H54 (cell line): ENCODE results near the gene SLC25A46.

Experiments used
- DNase-seq: peaks from one replicate; pipeline ENCODE4 v3.0.0; 2011; ENCODE audit warnings: low spot score, mixed read lengths; ENCODE audit not compliant: insufficient read length
- FAIRE-seq: peaks from 3 replicates; lab custom pipeline; 2011; peaks lifted over from hg19 to GRCh38; lab: Jason Lieb, UNC
- POLR2A ChIP-seq: IDR thresholded peaks from 2 replicates; pipeline ENCODE4 v1.6.1; 2011; ENCODE audit warnings: low read depth, mild to moderate bottlenecking, low read length

The SLC25A46 gene

GRCh38 chr5:110734101-110734500 is 4.7 kb upstream of the SLC25A46 start:
- DNase-seq = no peak
- TF ChIP-seq POLR2A = no peak
- FAIRE-seq = no peak

DNA sequence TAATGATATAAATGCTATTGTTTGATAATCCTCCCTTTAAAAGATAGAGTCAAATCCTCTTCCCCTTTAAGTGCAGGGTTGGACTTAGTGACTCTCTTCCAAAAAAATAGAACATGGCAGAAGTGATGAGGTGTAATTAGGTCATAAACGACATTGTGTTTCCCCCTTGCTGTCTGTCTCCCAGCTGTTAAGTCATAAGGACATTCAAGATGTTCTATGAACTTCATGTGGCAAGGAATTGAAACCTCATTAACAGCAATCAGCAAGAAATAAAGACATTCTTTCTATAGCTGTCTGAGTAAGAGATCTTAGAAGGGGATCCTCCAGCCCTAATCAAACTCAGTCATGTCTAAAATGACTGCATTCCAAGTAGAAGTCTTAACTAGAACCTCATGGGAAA is 3.3 kb upstream of the SLC25A46 start:
- FAIRE-seq (no peak), DNase-seq (no peak)
- no peak for TF ChIP-seq POLR2A

- FAIRE-seq (no peak), DNase-seq (no peak)
- no peak for TF ChIP-seq POLR2A
These were observed 2.1 kb upstream of the SLC25A46 start for GRCh38 chr5:110736753-110737152.

- DNase-seq (peak; percentile 25), FAIRE-seq (peak; percentile 15)
- no peak for TF ChIP-seq POLR2A
These were observed 350 bp upstream of the SLC25A46 start for GRCh38 chr5:110738503-110738811.

DNA sequence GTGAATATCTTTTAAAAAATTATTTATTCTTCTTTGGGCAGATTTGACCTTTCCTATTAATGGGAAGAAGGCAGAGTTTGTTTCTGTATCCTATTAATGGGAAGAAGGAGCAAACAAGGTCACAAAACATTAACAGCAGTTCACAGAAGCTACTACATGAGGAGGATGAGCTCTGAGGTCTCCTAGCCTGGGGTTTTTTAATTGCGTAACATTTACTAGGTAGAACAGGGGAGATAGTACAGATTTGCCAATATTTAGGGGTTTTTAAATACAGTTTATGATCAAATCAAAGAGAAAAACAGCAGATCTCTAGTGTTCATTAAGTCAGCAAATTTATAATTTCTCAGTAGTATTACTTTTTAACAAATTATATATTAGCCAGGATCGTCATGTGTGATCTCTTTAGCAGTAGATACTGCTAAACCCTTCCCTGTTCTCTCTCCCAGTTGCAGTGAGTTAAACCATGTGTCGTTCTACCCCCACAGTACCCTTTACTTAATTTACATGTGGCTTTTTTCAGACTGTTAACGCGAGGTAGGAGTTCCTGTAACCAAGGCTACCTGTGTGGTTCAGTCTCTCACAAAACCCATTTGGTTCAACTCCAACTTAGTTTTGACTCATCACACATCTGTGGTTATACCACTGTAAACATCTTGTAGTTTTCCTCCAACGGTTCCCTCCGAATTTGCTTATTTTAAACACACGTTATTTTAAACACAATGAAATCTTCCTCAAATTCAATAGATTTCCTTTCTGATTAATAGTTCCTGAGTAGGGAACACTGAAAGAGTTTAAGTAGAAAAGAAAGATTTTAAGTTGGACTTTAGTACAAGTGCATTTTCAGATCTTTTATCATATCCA is 13.3 kb downstream of the SLC25A46 start:
- DNase-seq (no peak), FAIRE-seq (no peak)
- TF ChIP-seq POLR2A = no peak

- no peak for DNase-seq
- no peak for FAIRE-seq
- no peak for TF ChIP-seq POLR2A
These were observed 14.1 kb downstream of the SLC25A46 start for GRCh38 chr5:110752953-110753352.

DNA sequence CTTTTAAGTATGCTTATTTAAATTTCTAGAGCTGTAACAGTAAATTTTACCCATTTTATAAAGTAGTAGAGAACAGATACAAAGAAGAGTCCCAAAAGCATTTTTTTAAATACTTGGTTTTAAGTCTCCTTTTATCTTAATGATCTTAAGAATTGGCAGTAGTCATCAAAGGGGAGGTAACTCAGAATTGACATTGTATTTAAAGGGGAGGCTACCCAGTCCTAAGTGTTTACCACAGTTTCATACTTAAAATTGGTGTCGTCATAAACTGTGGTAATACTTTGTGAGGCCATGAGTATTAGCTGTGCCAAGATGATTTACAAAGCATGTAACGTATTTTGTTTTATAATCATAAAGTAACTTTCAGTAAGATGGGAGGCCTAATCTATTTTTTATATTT is 14.8 kb downstream of the SLC25A46 start:
- FAIRE-seq (no peak), DNase-seq (no peak)
- no peak for TF ChIP-seq POLR2A

DNA sequence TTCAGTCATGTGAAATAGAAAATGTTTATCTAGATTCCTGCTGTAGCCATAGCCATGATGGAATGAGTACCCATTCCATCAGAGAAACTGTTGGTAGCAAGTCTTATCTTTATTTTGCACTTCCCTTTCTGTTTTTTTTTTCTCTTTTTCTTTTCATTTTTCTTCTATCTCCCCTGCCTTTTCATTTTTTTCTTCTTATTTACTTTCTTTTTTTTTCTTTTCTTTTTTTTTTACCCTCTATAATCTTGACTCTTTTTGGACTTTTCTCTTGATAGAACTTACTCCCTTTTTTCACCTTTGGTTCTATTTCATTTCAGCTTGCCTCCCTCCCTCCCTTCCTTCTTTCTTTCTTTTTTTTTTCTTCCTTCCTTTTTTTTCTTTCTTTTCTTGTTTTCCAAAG is 15.4 kb downstream of the SLC25A46 start:
- TF ChIP-seq POLR2A = no peak
- DNase-seq (no peak), FAIRE-seq (no peak)

DNA sequence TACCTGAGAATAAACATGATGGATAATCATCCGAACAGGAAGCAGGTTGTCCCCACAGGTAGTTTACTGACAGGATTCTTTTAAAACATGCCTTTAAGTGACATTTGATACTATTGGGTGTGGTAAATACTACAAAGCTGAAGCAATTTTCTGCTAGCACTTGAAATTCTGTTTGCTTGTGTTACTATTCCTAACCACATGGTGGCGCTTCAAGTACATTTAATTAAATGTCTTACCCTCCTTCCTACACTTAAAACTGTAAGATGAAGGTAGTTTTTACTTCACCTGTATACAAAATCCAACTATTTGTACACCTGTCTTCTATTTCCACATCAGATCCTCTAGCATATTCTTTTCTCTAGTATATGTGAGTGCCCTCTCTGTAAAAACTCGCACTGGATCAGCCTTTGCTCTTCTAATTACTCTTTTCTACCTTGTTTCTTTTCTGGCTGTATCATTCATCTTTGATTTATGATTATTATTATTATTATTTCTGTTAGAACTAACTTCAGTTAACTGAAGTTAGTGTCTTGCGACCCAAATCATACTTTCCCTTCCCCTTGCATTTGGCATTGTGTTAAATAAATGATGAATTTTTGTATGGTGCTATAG is 18.4 kb downstream of the SLC25A46 start:
- peak; percentile 50 for FAIRE-seq
- no peak for DNase-seq
- no peak for TF ChIP-seq POLR2A

DNA sequence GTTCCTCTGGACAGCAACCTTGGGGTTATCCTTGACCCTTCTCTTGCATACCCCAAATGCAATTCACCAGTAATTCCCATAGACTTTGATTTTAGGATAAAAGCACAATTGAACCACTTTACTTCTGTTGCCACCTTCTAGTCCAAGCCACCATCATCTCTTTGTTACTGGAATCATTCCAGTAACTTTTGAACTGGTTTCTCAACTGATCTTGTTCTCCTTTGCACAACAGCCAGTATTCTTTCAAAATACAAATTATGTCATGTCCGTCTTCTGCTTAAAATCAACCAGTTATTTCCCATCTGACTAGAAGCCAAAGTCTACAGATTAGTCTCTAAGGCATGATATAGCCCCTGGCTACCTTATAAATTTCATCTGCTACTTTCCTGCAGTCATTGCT is 21.4 kb downstream of the SLC25A46 start:
- DNase-seq (no peak), FAIRE-seq (no peak)
- no peak for TF ChIP-seq POLR2A

GRCh38 chr5:110768138-110768860 is 29.5 kb downstream of the SLC25A46 start:
- DNase-seq = no peak
- no peak for FAIRE-seq

GRCh38 chr5:110769000-110769681 is 30.3 kb downstream of the SLC25A46 start:
- DNase-seq (no peak), FAIRE-seq (no peak)
- no peak for TF ChIP-seq POLR2A

More at GRCh38 chr5:110768138-110768860, 29.5 kb downstream of the SLC25A46 start:
- TF ChIP-seq POLR2A = no peak

GRCh38 chr5:110770286-110770685 is 31.5 kb downstream of the SLC25A46 start:
- DNase-seq (no peak), FAIRE-seq (no peak)
- TF ChIP-seq POLR2A = no peak

DNA sequence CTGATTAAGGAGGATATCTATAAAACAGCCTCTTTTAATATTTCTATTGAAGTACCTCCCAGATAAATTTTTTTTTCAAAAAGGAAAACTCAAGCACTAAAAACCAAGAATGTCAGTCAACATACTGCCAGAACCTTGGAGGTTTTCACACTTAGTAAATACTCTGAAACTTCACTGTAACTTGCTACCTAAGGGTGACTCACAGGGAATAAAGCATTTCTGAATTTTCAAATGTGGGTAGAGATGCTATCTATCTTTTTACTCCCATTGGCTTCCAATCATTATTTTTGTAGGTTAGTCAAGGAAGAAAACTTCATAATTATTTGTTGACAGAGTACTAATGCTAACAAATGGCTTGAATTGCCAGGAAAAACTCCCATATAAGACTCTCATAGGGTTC is 46.1 kb downstream of the SLC25A46 start:
- FAIRE-seq = no peak
- no peak for TF ChIP-seq POLR2A
- no peak for DNase-seq
